GM12873 (cell line): ENCODE measurements around the gene POLR3B.

ENCODE experiments used
- CTCF ChIP-seq: IDR thresholded peaks from 2 replicates; pipeline ENCODE4 v1.5.1; 2012; ENCODE audit warnings: low read depth, mild to moderate bottlenecking, moderate library complexity, low read length, control low read depth; ENCODE audit not compliant: insufficient read depth; ENCODE audit errors: missing control alignments

POLR3B gene

GRCh38 chr12:106487664-106488063 is 130.1 kb downstream of the POLR3B start:
- TF ChIP-seq CTCF, result no peak

- TF ChIP-seq CTCF, result no peak
These were observed 131.3 kb downstream of the POLR3B start for GRCh38 chr12:106488884-106489283.

GRCh38 chr12:106490264-106490663 is 132.7 kb downstream of the POLR3B start:
- no peak for TF ChIP-seq CTCF

- no peak for TF ChIP-seq CTCF
These were observed 135.3 kb downstream of the POLR3B start for GRCh38 chr12:106492857-106493256.

GRCh38 chr12:106493531-106493930 is 136.0 kb downstream of the POLR3B start:
- no peak for TF ChIP-seq CTCF

- no peak for TF ChIP-seq CTCF
These were observed 137.9 kb downstream of the POLR3B start for GRCh38 chr12:106495354-106495965.

- no peak for TF ChIP-seq CTCF
These were observed 140.5 kb downstream of the POLR3B start for GRCh38 chr12:106498056-106498455.

GRCh38 chr12:106499628-106500027 is 142.1 kb downstream of the POLR3B start:
- no peak for TF ChIP-seq CTCF
